ENCODE results near the gene MLH1.

- TF ChIP-seq EZH2 (IDR thresholded peaks at IDR 0.05; ENCODE audit: insufficient read depth, poor library complexity, severe bottlenecking) = no peak
- no peak for TF ChIP-seq EZH2phosphoT487 (IDR thresholded peaks at IDR 0.05; ENCODE audit: insufficient read depth, low read depth)
Observed at GRCh38 chr3:37031096-37031682, 37.9 kb downstream of the MLH1 start.

Measured in GM23248 (cell line).